LHCN-M2 (cell line): ENCODE results near the gene LRRC8D. TPM values are rescaled to one million over a fixed set of nuclear protein-coding genes. Genes with fewer than 3 reads are reported as not detected.

ENCODE experiments used
- total RNA-seq: library from RNA; depleted of rRNA; stranded (reverse); fragments of >200 nt; gene quantifications from 2 replicates; pipeline ENCODE4 v1.2.3, GENCODE V29; 2014; rRNA removed

LRRC8D gene
- total RNA-seq, 1 experiment from 2014 or later: 23.9 TPM

Other genes with a start within 250 kb of the LRRC8D start
- gene LRRC8C, start 187.9 kb upstream of the LRRC8D start, total RNA-seq: 4.8 and 5.7 TPM in 2 replicates
- 6.3 and 6.6 TPM in 2 replicates for gene ZNF326, start 174.1 kb downstream of the LRRC8D start, total RNA-seq